Smooth muscle cell (in vitro differentiated cells): ENCODE measurements around the gene GLYATL3. TPM values are rescaled to one million over a fixed set of nuclear protein-coding genes. Genes with fewer than 3 reads are reported as not detected.

ENCODE experiments used
- DNase-seq: peaks from one replicate; lab custom pipeline; 2025; ENCODE audit not compliant: unreplicated experiment; lab: John Stamatoyannopoulos, UW
- H2AFZ ChIP-seq: fragments of 200-600 bp; sonication (generic); 2 replicates; pipeline ENCODE4 v1.6.0; 2016; ENCODE audit warnings: antibody characterized with exemption, low read depth, mild to moderate bottlenecking
- H3F3A ChIP-seq: fragments of 200-600 bp; sonication (generic); 2 replicates; pipeline ENCODE4 v1.6.0; 2017; ENCODE audit warnings: antibody characterized with exemption, low read depth
- H3K27ac ChIP-seq: fragments of 200-600 bp; sonication (generic); 2 replicates; pipeline ENCODE4 v1.5.1; 2016; ENCODE audit warnings: low read depth, mild to moderate bottlenecking
- H3K27me3 ChIP-seq: fragments of 200-600 bp; sonication (generic); 2 replicates; pipeline ENCODE4 v1.6.1; 2016; ENCODE audit warnings: low read depth, mild to moderate bottlenecking
- H3K36me3 ChIP-seq: fragments of 200-600 bp; sonication (generic); 2 replicates; pipeline ENCODE4 v1.5.1; 2016; ENCODE audit warnings: low read depth
- H3K4me1 ChIP-seq: fragments of 200-600 bp; sonication (generic); 2 replicates; pipeline ENCODE4 v1.5.1; 2016; ENCODE audit warnings: low read depth
- H3K4me2 ChIP-seq: fragments of 200-600 bp; sonication (generic); 2 replicates; pipeline ENCODE4 v1.6.0; 2016; ENCODE audit warnings: mild to moderate bottlenecking
- H3K4me3 ChIP-seq: fragments of 200-600 bp; sonication (generic); 2 replicates; pipeline ENCODE4 v1.5.1; 2016; ENCODE audit warnings: mild to moderate bottlenecking
- H3K79me2 ChIP-seq: fragments of 200-600 bp; sonication (generic); 2 replicates; pipeline ENCODE4 v1.6.0; 2016; ENCODE audit warnings: low read depth, mild to moderate bottlenecking
- H3K9ac ChIP-seq: fragments of 200-600 bp; sonication (generic); 2 replicates; pipeline ENCODE4 v1.6.0; 2016; ENCODE audit warnings: low read depth
- H3K9me3 ChIP-seq: fragments of 200-600 bp; sonication (generic); replicated peaks from 2 replicates; pipeline ENCODE4 v1.5.1; 2016; ENCODE audit warnings: low read depth
- H4K20me1 ChIP-seq: fragments of 200-600 bp; sonication (generic); 2 replicates; pipeline ENCODE4 v1.6.0; 2016; ENCODE audit warnings: low read depth
- WGBS: methylation state at CpG from one replicate; pipeline ENCODE4 v1.1.7; 2016; ENCODE audit warnings: low lambda C conversion rate; 5-methylcytosine and 5-hydroxymethylcytosine counted together
- polyA plus RNA-seq: library from polyadenylated mRNA; unstranded; fragments of >200 nt; fragmentation: Nextera tagmentation; extraction: Ambion mirVana; gene quantifications from 2 replicates; pipeline ENCODE4 v1.2.1, GENCODE V29; 2016
- total RNA-seq: library from RNA; depleted of rRNA; stranded (reverse); fragments of >200 nt; gene quantifications from 2 replicates; pipeline ENCODE4 v1.2.3, GENCODE V29; 2014
- TF ChIP-seq, protein P1 (sequence below): fragments of 200-600 bp; sonication (generic); IDR thresholded peaks from 2 replicates; pipeline ENCODE4 v1.5.1; 2017; ENCODE audit warnings: borderline replicate concordance, mild to moderate bottlenecking, antibody characterized with exemption; ENCODE audit not compliant: insufficient read depth, poor library complexity, severe bottlenecking

GLYATL3 gene
- total and polyA plus RNA-seq, 2 experiments from 2014 or later: not detected

DNA sequence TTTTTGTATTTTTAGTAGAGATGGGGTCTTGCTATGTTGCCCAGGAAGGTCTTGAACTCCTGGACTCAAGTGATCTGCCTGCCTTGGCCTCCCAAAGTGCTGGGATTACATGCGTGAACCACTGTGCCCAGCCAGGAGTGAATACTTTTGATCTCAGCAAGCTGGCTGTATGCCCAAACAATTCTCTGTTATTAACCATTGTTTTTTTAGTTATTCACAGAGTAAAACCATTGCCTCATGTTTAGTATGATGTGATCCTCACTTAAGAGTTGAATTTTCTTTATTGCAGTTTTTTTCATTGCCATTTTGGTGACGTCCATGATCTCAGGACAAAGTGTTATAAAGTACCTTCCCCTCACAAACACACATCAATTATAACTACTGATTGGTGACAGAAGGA, 65.5 kb downstream of the GLYATL3 start:
- no peak overlapping the region for H3K4me2 ChIP-seq
- no peak overlapping the region for H3K4me3 ChIP-seq
- H2AFZ ChIP-seq: no peak overlapping the region
- H3K27ac ChIP-seq: no peak overlapping the region
- no peaks in the 10 kb centered on the region for H3K9me3 ChIP-seq
- TF ChIP-seq, protein P1, sequence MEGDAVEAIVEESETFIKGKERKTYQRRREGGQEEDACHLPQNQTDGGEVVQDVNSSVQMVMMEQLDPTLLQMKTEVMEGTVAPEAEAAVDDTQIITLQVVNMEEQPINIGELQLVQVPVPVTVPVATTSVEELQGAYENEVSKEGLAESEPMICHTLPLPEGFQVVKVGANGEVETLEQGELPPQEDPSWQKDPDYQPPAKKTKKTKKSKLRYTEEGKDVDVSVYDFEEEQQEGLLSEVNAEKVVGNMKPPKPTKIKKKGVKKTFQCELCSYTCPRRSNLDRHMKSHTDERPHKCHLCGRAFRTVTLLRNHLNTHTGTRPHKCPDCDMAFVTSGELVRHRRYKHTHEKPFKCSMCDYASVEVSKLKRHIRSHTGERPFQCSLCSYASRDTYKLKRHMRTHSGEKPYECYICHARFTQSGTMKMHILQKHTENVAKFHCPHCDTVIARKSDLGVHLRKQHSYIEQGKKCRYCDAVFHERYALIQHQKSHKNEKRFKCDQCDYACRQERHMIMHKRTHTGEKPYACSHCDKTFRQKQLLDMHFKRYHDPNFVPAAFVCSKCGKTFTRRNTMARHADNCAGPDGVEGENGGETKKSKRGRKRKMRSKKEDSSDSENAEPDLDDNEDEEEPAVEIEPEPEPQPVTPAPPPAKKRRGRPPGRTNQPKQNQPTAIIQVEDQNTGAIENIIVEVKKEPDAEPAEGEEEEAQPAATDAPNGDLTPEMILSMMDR: no peak
- H3K36me3 ChIP-seq: no peaks in the 10 kb centered on the region
- 76% methylated on average over 2 of the region's 2 CpGs for WGBS
- H4K20me1 ChIP-seq: no peaks in the 10 kb centered on the region
- H3K4me1 ChIP-seq: no peaks in the 10 kb centered on the region
- no peak for DNase-seq
- H3F3A ChIP-seq: no peaks in the 10 kb centered on the region
- no peak overlapping the region for H3K9ac ChIP-seq
- H3K27me3 ChIP-seq: no peaks in the 10 kb centered on the region
- no peaks in the 10 kb centered on the region for H3K79me2 ChIP-seq

DNA sequence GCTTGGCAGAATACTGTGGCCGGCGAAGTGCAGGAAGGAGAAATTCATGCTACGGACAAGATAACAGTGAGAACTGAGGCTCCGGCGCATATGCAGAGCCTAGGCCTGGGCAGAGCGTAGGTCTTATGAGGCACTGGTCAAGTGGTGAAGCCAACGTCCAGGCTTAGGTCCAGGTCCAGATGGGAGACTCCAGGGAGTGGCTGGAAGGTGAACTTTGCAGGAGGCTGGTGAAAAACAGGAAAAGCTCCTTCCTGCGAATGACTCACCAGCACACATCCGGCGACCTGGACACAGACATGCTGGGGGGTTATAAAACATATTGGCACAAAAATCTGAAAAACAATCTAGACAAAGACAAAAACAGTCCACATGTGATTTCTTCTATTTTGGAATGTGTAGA, 66.1 kb downstream of the GLYATL3 start:
- 85% methylated on average over 10 of the region's 10 CpGs for WGBS
- Histone ChIP-seq H3K4me2 (no peak overlapping the region), H2AFZ (no peak overlapping the region), H4K20me1 (no peaks in the 10 kb centered on the region), H3K27me3 (no peaks in the 10 kb centered on the region), H3K4me1 (no peaks in the 10 kb centered on the region), H3K27ac (no peak overlapping the region), H3K9ac (no peak overlapping the region), H3F3A (no peaks in the 10 kb centered on the region), H3K79me2 (no peaks in the 10 kb centered on the region), H3K36me3 (no peaks in the 10 kb centered on the region), H3K4me3 (no peak overlapping the region), H3K9me3 (no peaks in the 10 kb centered on the region)
- TF ChIP-seq, protein P1: no peak
- no peak for DNase-seq

DNA sequence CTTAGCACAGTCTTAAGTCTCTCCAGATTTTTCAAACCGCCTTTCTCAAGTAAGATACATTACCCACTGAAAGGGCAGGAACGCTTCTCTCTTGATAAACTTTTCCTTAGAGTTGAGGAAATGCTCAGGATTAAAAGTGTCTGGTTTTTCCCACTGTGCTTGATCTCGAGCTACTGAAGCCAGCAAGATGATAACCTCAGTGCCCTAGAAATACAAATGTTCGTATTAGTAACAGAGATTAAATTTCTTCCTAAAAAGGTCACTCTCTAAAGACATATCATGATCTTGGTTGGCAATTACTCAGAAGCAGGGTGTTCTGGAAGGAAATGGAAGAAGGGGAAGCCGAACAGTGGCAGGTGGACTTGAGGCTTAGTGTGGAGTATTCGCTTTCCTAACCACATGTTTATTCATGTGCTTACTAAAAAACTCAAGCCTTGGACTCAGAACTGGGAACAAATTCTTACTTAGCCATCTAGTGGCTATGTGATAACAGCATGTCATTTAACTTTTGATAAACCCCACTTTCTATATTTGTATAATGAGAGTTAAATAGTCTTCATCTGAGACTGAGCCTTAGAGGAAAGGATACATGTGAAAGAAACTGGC, 70.9 kb downstream of the GLYATL3 start:
- TF ChIP-seq, protein P1: peak; percentile 12
- Histone ChIP-seq H3K4me3 (no peak overlapping the region), H3K4me2 (peak overlapping the region; percentile 45), H4K20me1 (no peaks in the 10 kb centered on the region), H3K27me3 (no peaks in the 10 kb centered on the region), H3K9me3 (no peaks in the 10 kb centered on the region), H3F3A (no peaks in the 10 kb centered on the region), H3K27ac (no peak overlapping the region), H3K79me2 (no peaks in the 10 kb centered on the region), H2AFZ (peak overlapping the region; percentile 29), H3K4me1 (no peaks in the 10 kb centered on the region), H3K9ac (no peak overlapping the region), H3K36me3 (no peaks in the 10 kb centered on the region)
- WGBS: 38% methylated on average over 6 of the region's 6 CpGs
- no peak for DNase-seq

DNA sequence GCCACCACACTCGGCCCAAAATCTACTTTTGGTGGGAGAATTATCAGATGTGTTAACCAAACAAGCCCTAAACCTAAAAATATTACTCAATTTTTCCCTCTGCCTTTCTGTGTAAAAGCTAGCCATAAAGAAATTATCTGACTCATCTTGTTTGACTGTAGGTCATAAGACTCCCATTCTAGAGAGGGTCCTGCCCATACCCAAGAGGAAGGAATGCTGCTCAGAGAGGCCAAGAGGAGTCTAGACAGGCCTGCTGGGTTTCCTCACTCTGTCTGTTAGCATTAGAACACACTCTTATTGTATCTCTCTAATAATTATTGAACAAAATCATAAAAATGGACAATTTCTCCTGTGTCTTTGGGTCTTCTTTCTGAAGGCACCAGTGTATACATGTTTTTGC, 76.9 kb downstream of the GLYATL3 start:
- Histone ChIP-seq H3F3A (no peaks in the 10 kb centered on the region), H3K4me3 (no peak overlapping the region), H3K9ac (peak overlapping the region; percentile 23), H3K4me2 (no peak overlapping the region), H4K20me1 (no peaks in the 10 kb centered on the region), H3K27me3 (no peaks in the 10 kb centered on the region), H3K27ac (peak overlapping the region; percentile 51), H3K36me3 (no peaks in the 10 kb centered on the region), H2AFZ (peak overlapping the region; percentile 50), H3K4me1 (no peaks in the 10 kb centered on the region), H3K9me3 (no peaks in the 10 kb centered on the region), H3K79me2 (no peaks in the 10 kb centered on the region)
- no peak for DNase-seq
- TF ChIP-seq, protein P1: no peak
- 39% methylated on average over 1 of the region's 1 CpG for WGBS
